PC-9 (cell line): ENCODE measurements around the gene EHBP1. TPM values are rescaled to one million over a fixed set of nuclear protein-coding genes. Genes with fewer than 3 reads are reported as not detected.

ENCODE experiments used
- BruUV-seq: library from RNA; stranded (reverse); fragments of 400-500 nt; replicated peaks from 2 replicates; lab custom pipeline; 2021; lab: Mats Ljungman, UMichigan
- CTCF ChIA-PET: fragments of 300-600 bp; sonication (Branson Sonifier 250); formaldehyde crosslinking; loops from one replicate; lab custom pipeline; 2022; ENCODE audit warnings: antibody characterized with exemption; lab: Charles Lee
- POLR2A ChIA-PET: fragments of 300-600 bp; sonication (Branson Sonifier 250); formaldehyde crosslinking; loops from one replicate; lab custom pipeline; 2022; ENCODE audit warnings: antibody characterized with exemption; ENCODE audit not compliant: unreplicated experiment; lab: Charles Lee
- DNase-seq, 2 experiments: peaks; one replicate each; pipeline versions ENCODE4 v3.0.0 to v3.0.0-alpha.2; 2015 to 2022; ENCODE audit warnings: mixed read lengths in 1 of 2
- H2AFZ ChIP-seq: fragments of 200-600 bp; sonication (generic); 2 replicates; pipeline ENCODE4 v1.8.1; 2017; ENCODE audit warnings: antibody characterized with exemption
- H3F3A ChIP-seq: fragments of 200-600 bp; sonication (generic); 2 replicates; pipeline ENCODE4 v1.8.1; 2017; ENCODE audit warnings: antibody characterized with exemption, mild to moderate bottlenecking, low read depth; ENCODE audit not compliant: insufficient read depth
- H3K27ac ChIP-seq: fragments of 200-600 bp; sonication (generic); 2 replicates; pipeline ENCODE4 v1.6.1; 2016; ENCODE audit warnings: mixed run types
- H3K27me3 ChIP-seq: fragments of 200-600 bp; sonication (generic); 2 replicates; pipeline ENCODE4 v1.6.1; 2016; ENCODE audit warnings: low read depth, mixed run types; ENCODE audit not compliant: insufficient read depth
- H3K36me3 ChIP-seq: fragments of 200-600 bp; sonication (generic); 2 replicates; pipeline ENCODE4 v1.6.1; 2016; ENCODE audit warnings: low read depth, mixed run types
- H3K4me1 ChIP-seq: fragments of 200-600 bp; sonication (generic); replicated peaks from 2 replicates; pipeline ENCODE4 v1.6.1; 2016; ENCODE audit warnings: mixed run types; ENCODE audit not compliant: insufficient read depth
- H3K4me2 ChIP-seq: fragments of 200-600 bp; sonication (generic); 2 replicates; pipeline ENCODE4 v1.6.1; 2017; ENCODE audit warnings: mixed run types
- H3K4me3 ChIP-seq: fragments of 200-600 bp; sonication (generic); 2 replicates; pipeline ENCODE4 v1.6.1; 2016; ENCODE audit warnings: mixed run types
- H3K79me2 ChIP-seq: fragments of 200-600 bp; sonication (generic); 2 replicates; pipeline ENCODE4 v1.6.1; 2017; ENCODE audit warnings: low read depth, mixed run types
- H3K9me2 ChIP-seq: fragments of 200-600 bp; sonication (generic); 2 replicates; pipeline ENCODE4 v1.8.1; 2017; ENCODE audit warnings: mild to moderate bottlenecking; ENCODE audit not compliant: insufficient read depth
- H3K9me3 ChIP-seq: fragments of 200-600 bp; sonication (generic); 2 replicates; pipeline ENCODE4 v1.8.1; 2016; ENCODE audit warnings: low read depth; ENCODE audit not compliant: insufficient read depth
- H4K20me1 ChIP-seq: fragments of 200-600 bp; sonication (generic); 2 replicates; pipeline ENCODE4 v1.8.1; 2017; ENCODE audit not compliant: insufficient read depth
- CTCF ChIP-seq: fragments of 200-600 bp; sonication (generic); conservative IDR thresholded peaks from 2 replicates; pipeline ENCODE4 v1.6.1; 2017; ENCODE audit warnings: mixed run types, antibody characterized with exemption, mild to moderate bottlenecking, moderate library complexity
- EZH2 ChIP-seq: fragments of 200-600 bp; sonication (generic); IDR thresholded peaks from 2 replicates; pipeline ENCODE4 v1.8.0; 2017; ENCODE audit warnings: antibody characterized with exemption, low read depth
- intact Hi-C: fragments of 100-400 bp; cut with micrococcal nuclease; formaldehyde crosslinking; loops from one replicate; pipeline ENCODE4 v1.10.0; 2022; ENCODE audit not compliant: unreplicated experiment
- total RNA-seq: library from RNA; stranded (reverse); gene quantifications from 2 replicates; pipeline ENCODE4 v1.2.3, GENCODE V29; 2021

Gene EHBP1
- total RNA-seq, 1 experiment from 2014 or later, result 100 TPM

GRCh38 chr2:62803961-62804360 lies 98.4 kb downstream of the EHBP1 start:
- no peak overlapping the region for H3K4me2 ChIP-seq
- H3F3A ChIP-seq, result 0 out of 2 replicates have a peak, but pooled peaks cover 4% of the 10 kb centered on the region
- intact Hi-C loops, result no loop called here
- no peaks in the 10 kb centered on the region for H3K27me3 ChIP-seq
- ChIA-PET POLR2A (no interaction called here), CTCF (no interaction called here)
- H3K79me2 ChIP-seq, result 0 out of 2 replicates have a peak, but pooled peaks cover 15% of the 10 kb centered on the region
- TF ChIP-seq EZH2 (no peak), CTCF (no peak)
- H4K20me1 ChIP-seq, result no peaks in the 10 kb centered on the region
- H3K4me3 ChIP-seq, result no peak overlapping the region
- H2AFZ ChIP-seq, result no peak overlapping the region
- H3K4me1 ChIP-seq, result 0 out of 2 replicates have a peak, but pooled peaks cover 5% of the 10 kb centered on the region
- H3K36me3 ChIP-seq, result 0 out of 2 replicates have a peak, but pooled peaks cover 4% of the 10 kb centered on the region
- no peaks in the 10 kb centered on the region for H3K9me3 ChIP-seq
- no peak overlapping the region for H3K27ac ChIP-seq
- no peak for DNase-seq
- no peaks in the 10 kb centered on the region for H3K9me2 ChIP-seq
- no TSS peak for BruUV-seq

GRCh38 chr2:62806231-62806630 lies 100.7 kb downstream of the EHBP1 start:
- H4K20me1 ChIP-seq, result no peaks in the 10 kb centered on the region

GRCh38 chr2:62808554-62808953 lies 103.0 kb downstream of the EHBP1 start:
- no peaks in the 10 kb centered on the region for H3K9me3 ChIP-seq
- DNase-seq, result no peak
- 0 out of 2 replicates have a peak, but pooled peaks cover 5% of the 10 kb centered on the region for H3K4me1 ChIP-seq
- H3K9me2 ChIP-seq, result no peaks in the 10 kb centered on the region
- no peak overlapping the region for H2AFZ ChIP-seq
- H3K79me2 ChIP-seq, result peaks cover 19% of the 10 kb centered on the region; the same call in 1 of the 2 replicates
- no peak overlapping the region for H3K27ac ChIP-seq
- intact Hi-C loops, result no loop called here
- H3K36me3 ChIP-seq, result no peaks in the 10 kb centered on the region
- TF ChIP-seq EZH2 (no peak), CTCF (no peak)
- no peak overlapping the region for H3K4me2 ChIP-seq
- BruUV-seq, result no TSS peak
- no peak overlapping the region for H3K4me3 ChIP-seq
- CTCF ChIA-PET, result no interaction called here
- POLR2A ChIA-PET, result no interaction called here
- no peaks in the 10 kb centered on the region for H3K27me3 ChIP-seq
- 0 out of 2 replicates have a peak, but pooled peaks cover 4% of the 10 kb centered on the region for H3F3A ChIP-seq
- H4K20me1 ChIP-seq, result no peaks in the 10 kb centered on the region

More at GRCh38 chr2:62806231-62806630, 100.7 kb downstream of the EHBP1 start:
- H2AFZ ChIP-seq, result no peak overlapping the region
- H3F3A ChIP-seq, result 0 out of 2 replicates have a peak, but pooled peaks cover 4% of the 10 kb centered on the region
- H3K4me1 ChIP-seq, result 0 out of 2 replicates have a peak, but pooled peaks cover 5% of the 10 kb centered on the region
- H3K9me3 ChIP-seq, result no peaks in the 10 kb centered on the region
- intact Hi-C loops, result no loop called here
- no peak for DNase-seq
- POLR2A ChIA-PET, result no interaction called here
- no peaks in the 10 kb centered on the region for H3K9me2 ChIP-seq
- CTCF ChIA-PET, result no interaction called here
- no TSS peak for BruUV-seq
- no peak overlapping the region for H3K4me3 ChIP-seq
- no peak overlapping the region for H3K27ac ChIP-seq
- TF ChIP-seq CTCF (no peak), EZH2 (no peak)
- H3K36me3 ChIP-seq, result no peaks in the 10 kb centered on the region
- H3K27me3 ChIP-seq, result no peaks in the 10 kb centered on the region
- no peak overlapping the region for H3K4me2 ChIP-seq
- peaks cover 22% of the 10 kb centered on the region; the same call in 1 of the 2 replicates for H3K79me2 ChIP-seq
